HepG2 (cell line): ENCODE data around the gene FAM131A. TPM values are rescaled to one million over a fixed set of nuclear protein-coding genes. Genes with fewer than 3 reads are reported as not detected.

Experiments
- ATAC-seq: fragments of 200-7000 bp; cut with Tn5 transposase; 3 replicates; pipeline ENCODE4 v1.9.1; 2020; ENCODE audit warnings: mild to moderate bottlenecking, moderate library complexity
- BruUV-seq: library from RNA; stranded (reverse); fragments of 400-500 nt; replicated peaks from 2 replicates; lab custom pipeline; 2021; lab: Mats Ljungman, UMichigan
- CTCF ChIA-PET: fragments of 300-600 bp; formaldehyde crosslinking; extraction: SDS; loops from one replicate; lab custom pipeline; 2021; ENCODE audit warnings: low total read pairs, inconsistent platforms, low intra/inter-chr PET ratio; lab: Yijun Ruan, JAX
- POLR2A ChIA-PET: fragments of 350-600 bp; sonication (Branson Sonifier 250); formaldehyde crosslinking; loops from one replicate; lab custom pipeline; 2020; ENCODE audit warnings: antibody characterized with exemption, inconsistent platforms; lab: Yijun Ruan, JAX
- DNase-seq: peaks from one replicate; pipeline ENCODE4 v3.0.0-alpha.2; 2015; ENCODE audit warnings: low spot score
- FAIRE-seq: peaks from 3 replicates; lab custom pipeline; 2011; peaks lifted over from hg19 to GRCh38; lab: Jason Lieb, UNC
- H2AFZ ChIP-seq: one replicate; pipeline ENCODE4 v1.6.1; 2011; ENCODE audit warnings: low read length, inconsistent platforms
- H3K27ac ChIP-seq: fragments of 300-600 bp; 3 replicates; pipeline ENCODE4 v1.8.0; 2011; ENCODE audit warnings: mixed run types, mild to moderate bottlenecking, mixed read lengths, low read length, inconsistent platforms; ENCODE audit not compliant: insufficient read depth; ENCODE audit errors: extremely low read length
- H3K27me3 ChIP-seq, 2 experiments: fragments of 200-600 bp in 1 of 2; 2 replicates in 1 of 2; 3 replicates in 1 of 2; pipeline versions ENCODE4 v1.6.0 to v1.8.0; 2011; ENCODE audit warnings: low read length in 2 of 2, mild to moderate bottlenecking in 2 of 2, moderate library complexity in 2 of 2, inconsistent platforms in 1 of 2; ENCODE audit not compliant: insufficient read depth in 2 of 2, control insufficient read depth in 1 of 2
- H3K36me3 ChIP-seq, 2 experiments: fragments of 200-600 bp in 1 of 2; replicated peaks in 1 of 2; 2 replicates in 1 of 2; 3 replicates in 1 of 2; pipeline versions ENCODE4 v1.5.1 to v1.8.0; 2011; ENCODE audit warnings: low read length in 2 of 2, inconsistent platforms in 1 of 2; ENCODE audit not compliant: insufficient read depth in 2 of 2, control insufficient read depth in 1 of 2
- H3K4me1 ChIP-seq: 2 replicates; pipeline ENCODE4 v1.5.1; 2012; ENCODE audit warnings: low read length, inconsistent platforms; ENCODE audit not compliant: insufficient read depth
- H3K4me2 ChIP-seq: 2 replicates; pipeline ENCODE4 v1.6.0; 2011; ENCODE audit warnings: low read depth, low read length, inconsistent platforms
- H3K4me3 ChIP-seq, 3 experiments: fragments of 200-600 bp in 1 of 3; sonication (generic), shearing (Covaris generic) in 1 of 3; replicated peaks in 1 of 3; 2 replicates each; pipeline ENCODE4 v1.5.1; 2011 to 2016; ENCODE audit warnings: low read length in 3 of 3, inconsistent platforms in 2 of 3, low read depth in 2 of 3, mild to moderate bottlenecking in 2 of 3, control low read depth in 1 of 3, mixed read lengths in 1 of 3; ENCODE audit not compliant: insufficient read depth in 1 of 3
- H3K79me2 ChIP-seq: one replicate; pipeline ENCODE4 v1.6.1; 2011; ENCODE audit warnings: low read length, inconsistent platforms; ENCODE audit not compliant: insufficient read depth
- H3K9ac ChIP-seq: 2 replicates; pipeline ENCODE4 v1.6.0; 2011; ENCODE audit warnings: mild to moderate bottlenecking, low read depth, low read length, inconsistent platforms; ENCODE audit not compliant: insufficient read depth
- H3K9me3 ChIP-seq: 2 replicates; pipeline ENCODE4 v1.5.1; 2012; ENCODE audit warnings: mild to moderate bottlenecking, low read length
- H4K20me1 ChIP-seq: 2 replicates; pipeline ENCODE4 v1.6.0; 2011; ENCODE audit warnings: inconsistent platforms, mild to moderate bottlenecking, low read length, moderate library complexity; ENCODE audit not compliant: insufficient read depth
- ATF7 ChIP-seq, 2 experiments: fragments of 450-650 bp in 1 of 2; sonication (generic) in 1 of 2; formaldehyde crosslinking in 1 of 2; IDR thresholded peaks; 2 replicates each; pipeline versions ENCODE4 v1.4.0 to v1.6.1; 2016 to 2020; ENCODE audit warnings: antibody characterized with exemption in 1 of 2, mild to moderate bottlenecking in 1 of 2, missing genetic modification reagents in 1 of 2
- NR2C2 ChIP-seq: sonication (generic); formaldehyde crosslinking; IDR thresholded peaks from 2 replicates; pipeline ENCODE4 v1.4.0; 2020; ENCODE audit warnings: missing genetic modification reagents, mild to moderate bottlenecking, moderate library complexity, borderline replicate concordance
- THAP11 ChIP-seq: IDR thresholded peaks from 2 replicates; pipeline ENCODE4 v1.6.1; 2016; ENCODE audit warnings: missing biosample characterization, missing genetic modification reagents
- ZNF24 ChIP-seq: fragments of 450-650 bp; IDR thresholded peaks from 2 replicates; pipeline ENCODE4 v1.6.1; 2017; ENCODE audit warnings: antibody characterized with exemption, mild to moderate bottlenecking
- ZNF343 ChIP-seq: sonication (generic); formaldehyde crosslinking; IDR thresholded peaks from 2 replicates; pipeline ENCODE4 v1.4.0; 2020; ENCODE audit warnings: mild to moderate bottlenecking, missing genetic modification reagents
- ZNF660 ChIP-seq: sonication (generic); formaldehyde crosslinking; IDR thresholded peaks from 2 replicates; pipeline ENCODE4 v1.5.1; 2020; ENCODE audit warnings: mild to moderate bottlenecking, low read depth, missing genetic modification reagents, borderline replicate concordance
- WGBS: methylation state at CpG from one replicate; pipeline ENCODE4 v1.1.6; 2017; ENCODE audit warnings: low lambda C conversion rate; 5-methylcytosine and 5-hydroxymethylcytosine counted together
- in situ Hi-C: cut with HindIII; loops from 2 replicates; pipeline ENCODE4 v1.10.0; 2017; ENCODE audit warnings: low pct_unique_long_range_greater_than_20kb; ENCODE audit not compliant: extremely low pct_ligation_motif_present
- intact Hi-C: fragments of 100-400 bp; cut with micrococcal nuclease; formaldehyde crosslinking; loops from one replicate; pipeline ENCODE4 v1.10.0; 2022; ENCODE audit not compliant: unreplicated experiment
- polyA plus RNA-seq, 8 experiments: library from polyadenylated mRNA; depleted of rRNA in 3 of 8; stranded (reverse) in 7 of 8; unstranded in 1 of 8; fragments of >200 nt; fragmentation: Illumina TruSeq in 4 of 8; extraction: Trizol in 4 of 8; gene quantifications; 2 replicates each; pipeline versions ENCODE4 v1.2.1 to v1.2.3, GENCODE V29; 2011 to 2016; ENCODE audit warnings: low read depth in 4 of 8, missing spikeins in 1 of 8, mixed read lengths in 1 of 8; ENCODE audit not compliant: insufficient read depth in 1 of 8
- total RNA-seq, 5 experiments: library from RNA; depleted of rRNA; stranded (reverse); fragments of >200 nt; fragmentation: Illumina TruSeq; extraction: Trizol; gene quantifications; 2 replicates each; pipeline ENCODE4 v1.2.3, GENCODE V29; 2016; ENCODE audit warnings: low read depth in 1 of 5
- TF ChIP-seq, protein P1 (sequence below): sonication (generic); formaldehyde crosslinking; IDR thresholded peaks from 2 replicates; pipeline ENCODE4 v1.9.0; 2021; ENCODE audit warnings: missing genetic modification reagents, borderline replicate concordance

FAM131A gene
- total and polyA plus RNA-seq, 2 of the 13 experiments (the other 11 are each of a cell fraction or from before 2014, with no cell fraction given) = 9.2 to 9.3 TPM

DNA sequence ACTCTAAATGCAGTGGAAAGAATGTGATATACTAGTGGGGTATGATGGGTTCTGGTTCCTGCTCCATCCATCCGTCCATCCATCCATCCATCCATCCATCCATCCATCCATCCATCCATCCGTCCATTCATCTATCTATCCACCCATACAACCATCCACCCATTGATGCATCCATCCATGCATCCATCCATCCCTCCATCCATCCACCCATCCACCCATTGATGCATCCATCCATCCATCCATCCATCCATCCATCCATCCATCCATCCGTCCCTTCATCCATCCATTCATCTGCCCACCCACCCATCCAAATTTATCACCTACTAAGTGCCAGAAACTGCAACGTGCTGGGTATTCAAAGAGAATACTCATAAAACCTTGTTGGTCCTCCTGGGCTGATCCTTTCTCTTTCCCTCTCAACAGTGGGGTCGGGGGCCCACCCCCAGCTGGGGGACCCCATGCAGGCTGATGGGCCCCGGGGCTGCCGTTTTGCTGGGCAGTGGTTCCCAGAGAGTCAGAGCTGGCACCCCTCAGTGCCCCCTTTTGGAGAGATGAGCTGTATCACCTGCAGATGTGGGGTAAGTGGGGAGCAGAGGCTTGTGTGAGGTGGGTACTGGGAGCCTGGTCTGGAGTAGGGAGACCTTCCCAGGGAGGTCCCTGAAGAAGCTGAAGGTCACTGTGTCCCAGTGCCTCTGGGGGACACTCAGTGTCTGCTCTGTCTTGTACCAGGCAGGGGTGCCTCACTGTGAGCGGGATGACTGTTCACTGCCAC, 51.0 kb downstream of the FAM131A start:
- FAIRE-seq = no peak
- in situ Hi-C loops = no loop called here
- TF ChIP-seq ZNF660 (CRISPR knock-in tag) (no peak), ATF7 (IDR thresholded peaks at IDR 0.05) (no peak), ATF7 (CRISPR knock-in tag; IDR thresholded peaks at IDR 0.05) (no peak), ZNF343 (CRISPR knock-in tag) (no peak), ZNF24 (no peak), NR2C2 (CRISPR knock-in tag) (no peak), THAP11 (CRISPR knock-in tag) (no peak)
- TF ChIP-seq, protein P1, sequence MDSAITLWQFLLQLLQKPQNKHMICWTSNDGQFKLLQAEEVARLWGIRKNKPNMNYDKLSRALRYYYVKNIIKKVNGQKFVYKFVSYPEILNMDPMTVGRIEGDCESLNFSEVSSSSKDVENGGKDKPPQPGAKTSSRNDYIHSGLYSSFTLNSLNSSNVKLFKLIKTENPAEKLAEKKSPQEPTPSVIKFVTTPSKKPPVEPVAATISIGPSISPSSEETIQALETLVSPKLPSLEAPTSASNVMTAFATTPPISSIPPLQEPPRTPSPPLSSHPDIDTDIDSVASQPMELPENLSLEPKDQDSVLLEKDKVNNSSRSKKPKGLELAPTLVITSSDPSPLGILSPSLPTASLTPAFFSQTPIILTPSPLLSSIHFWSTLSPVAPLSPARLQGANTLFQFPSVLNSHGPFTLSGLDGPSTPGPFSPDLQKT = no peak
- TF ChIP-seq, all 625 proteins: peak for 0
- Histone ChIP-seq H3K27ac (no peak overlapping the region), H3K9ac (no peak overlapping the region), H3K27me3 (no peaks in the 10 kb centered on the region), H3K4me2 (no peak overlapping the region), H4K20me1 (no peaks in the 10 kb centered on the region), H3K79me2 (no peaks in the 10 kb centered on the region), H3K4me3 (no peak overlapping the region), H3K36me3 (peaks cover 11 to 29% of the 10 kb centered on the region in 2 experiments; a peak in 4 of 5 replicates), H3K4me1 (no peaks in the 10 kb centered on the region), H3K9me3 (no peaks in the 10 kb centered on the region), H2AFZ (no peak overlapping the region)
- no peak for DNase-seq
- no TSS peak for BruUV-seq
- CTCF ChIA-PET = no interaction called here
- POLR2A ChIA-PET = interaction anchor here (1.2 to 1.3 kb wide), 2 partner anchors 8 to 17 kb away, joined by 5 read pairs; partner anchors contain the start of gene CHRD
- intact Hi-C loops = no loop called here
- ATAC-seq = no peak
- WGBS = 86% methylated on average over 7 of the region's 8 CpGs
